UCSD-AML1 (cell line): ENCODE data around the gene TMEM109.
A peak's percentile ranks its signal among the peaks of the same experiment; 100 is the strongest.

Experiments
- DNase-seq: peaks from one replicate; lab custom pipeline; 2025; ENCODE audit not compliant: unreplicated experiment; lab: John Stamatoyannopoulos, UW

Gene TMEM109, protein sequence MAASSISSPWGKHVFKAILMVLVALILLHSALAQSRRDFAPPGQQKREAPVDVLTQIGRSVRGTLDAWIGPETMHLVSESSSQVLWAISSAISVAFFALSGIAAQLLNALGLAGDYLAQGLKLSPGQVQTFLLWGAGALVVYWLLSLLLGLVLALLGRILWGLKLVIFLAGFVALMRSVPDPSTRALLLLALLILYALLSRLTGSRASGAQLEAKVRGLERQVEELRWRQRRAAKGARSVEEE

DNA sequence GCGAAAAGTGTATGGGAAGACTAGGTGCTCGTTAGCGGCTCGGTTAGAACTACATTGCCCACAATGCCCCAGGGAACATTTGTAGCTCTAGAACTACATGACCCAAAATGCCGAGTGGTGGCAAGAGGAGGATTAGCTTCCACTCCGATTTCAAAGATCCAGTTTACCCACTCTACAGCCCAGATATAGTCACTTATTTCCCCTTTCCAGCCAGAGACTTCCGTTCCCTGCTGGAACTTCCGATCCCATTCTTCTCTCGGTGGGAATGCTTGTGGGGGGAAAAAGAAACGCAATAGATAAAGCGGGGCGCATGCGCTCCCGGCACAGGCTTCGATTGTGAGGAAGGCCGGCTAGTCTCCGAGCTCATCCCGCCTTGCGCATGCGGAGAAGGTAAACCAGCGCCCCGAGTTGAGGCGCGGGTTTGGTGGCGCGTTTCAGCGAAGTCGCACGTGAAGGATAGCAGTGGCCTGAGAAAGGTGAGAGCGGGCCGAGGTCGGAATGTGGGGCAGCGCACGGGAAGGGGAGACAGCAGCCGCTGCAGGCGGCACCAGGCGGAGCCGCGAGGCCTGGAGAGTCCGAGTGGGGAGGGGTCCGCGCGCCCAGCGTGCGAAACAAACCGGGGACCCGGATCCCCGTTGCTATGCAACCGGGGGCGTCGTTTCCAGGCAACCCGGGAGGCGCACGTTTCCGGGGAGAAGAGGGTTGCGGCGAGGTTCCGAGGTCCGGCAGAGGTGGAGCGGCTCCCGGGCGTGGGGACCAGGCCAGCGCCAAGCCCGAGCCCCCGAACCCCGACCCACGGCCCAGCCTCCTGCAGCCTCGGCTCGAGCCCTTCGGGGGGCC, at the start of gene TMEM109:
TMEM109 (plus strand) TSS at position 366 of the 840 bp plus-strand sequence. CDS start 5,536 bp downstream, outside the sequence.
- peak; percentile 86 for DNase-seq

DNA sequence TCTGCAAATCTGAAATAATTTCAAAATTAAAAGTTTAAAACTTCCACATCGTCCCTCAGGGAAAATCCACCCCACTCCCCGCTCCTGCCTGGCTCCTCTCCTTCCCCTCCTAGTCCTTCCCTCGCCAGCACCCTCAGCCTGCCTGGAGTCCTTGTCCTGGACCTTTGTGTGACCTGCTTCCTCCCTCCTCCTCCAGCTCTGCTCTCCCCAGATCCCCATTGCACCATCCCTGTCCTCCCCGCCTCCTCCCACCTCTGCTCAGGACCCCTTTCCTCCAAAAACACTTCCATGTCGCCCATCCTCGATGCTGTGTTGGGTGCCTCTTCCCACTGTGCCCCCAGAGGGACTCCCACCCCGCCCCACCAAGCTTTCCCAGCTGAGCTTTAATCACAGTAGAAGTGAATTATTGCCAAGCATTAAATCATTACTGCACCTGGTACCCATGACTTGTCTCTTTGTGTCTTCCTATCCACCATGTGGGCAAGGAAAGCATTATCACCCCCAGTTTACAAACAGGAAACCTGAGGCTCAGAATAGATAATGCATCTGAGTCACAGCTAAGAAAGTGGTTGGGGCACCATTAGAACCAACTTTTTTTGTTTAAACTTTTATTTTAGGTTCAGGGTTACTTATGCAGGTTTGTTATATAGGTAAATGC, 49.0 kb upstream of the TMEM109 start:
- DNase-seq = no peak

DNA sequence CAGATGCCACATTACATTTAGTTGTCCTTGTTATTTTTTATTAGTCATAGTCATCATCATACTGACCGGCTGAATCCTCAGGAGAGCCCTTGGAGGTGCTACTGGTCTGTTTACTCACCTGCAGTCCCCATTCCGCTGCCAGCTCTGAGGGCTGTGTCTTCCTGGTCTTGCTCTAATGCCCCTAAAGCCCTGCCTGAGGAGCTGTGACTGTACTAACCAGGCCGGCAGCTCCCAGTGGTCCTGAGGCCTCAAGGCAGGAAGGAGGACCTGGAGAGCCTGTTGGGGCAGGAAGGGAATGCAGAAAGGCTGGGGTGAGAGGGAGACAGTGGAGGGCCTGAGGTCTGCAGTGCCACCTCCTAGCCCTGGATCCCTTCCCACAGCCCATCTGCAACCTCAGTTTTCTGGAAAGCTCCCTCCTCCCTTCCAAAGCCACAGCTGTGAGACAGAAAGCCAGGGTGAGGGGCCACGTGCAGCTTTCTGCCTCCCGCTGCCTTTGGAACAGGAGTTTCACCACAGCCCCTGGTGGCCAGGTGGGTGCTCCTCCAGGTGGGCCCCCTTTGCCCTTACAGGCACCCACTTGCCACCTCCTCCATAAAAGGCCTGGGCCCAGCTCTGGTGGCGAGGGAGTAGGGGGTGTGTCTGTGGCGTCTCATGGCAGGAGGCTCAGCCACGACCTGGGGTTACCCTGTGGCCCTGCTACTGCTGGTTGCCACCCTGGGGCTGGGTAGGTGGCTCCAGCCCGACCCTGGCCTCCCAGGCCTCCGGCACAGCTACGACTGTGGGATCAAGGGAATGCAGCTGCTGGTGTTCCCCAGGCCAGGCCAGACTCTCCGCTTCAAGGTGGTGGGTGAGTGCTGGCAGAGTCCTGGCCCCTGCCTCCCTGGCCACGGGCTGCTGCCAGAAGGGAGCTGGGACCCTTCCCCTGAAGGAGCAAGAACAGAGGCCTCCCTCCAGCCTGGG, 46.8 kb upstream of the TMEM109 start, which contains the start of gene ZP1:
ZP1 (plus strand) TSS at position 632 of the 960 bp plus-strand sequence; CDS start at position 652, 20 bp downstream.
- no peak for DNase-seq

DNA sequence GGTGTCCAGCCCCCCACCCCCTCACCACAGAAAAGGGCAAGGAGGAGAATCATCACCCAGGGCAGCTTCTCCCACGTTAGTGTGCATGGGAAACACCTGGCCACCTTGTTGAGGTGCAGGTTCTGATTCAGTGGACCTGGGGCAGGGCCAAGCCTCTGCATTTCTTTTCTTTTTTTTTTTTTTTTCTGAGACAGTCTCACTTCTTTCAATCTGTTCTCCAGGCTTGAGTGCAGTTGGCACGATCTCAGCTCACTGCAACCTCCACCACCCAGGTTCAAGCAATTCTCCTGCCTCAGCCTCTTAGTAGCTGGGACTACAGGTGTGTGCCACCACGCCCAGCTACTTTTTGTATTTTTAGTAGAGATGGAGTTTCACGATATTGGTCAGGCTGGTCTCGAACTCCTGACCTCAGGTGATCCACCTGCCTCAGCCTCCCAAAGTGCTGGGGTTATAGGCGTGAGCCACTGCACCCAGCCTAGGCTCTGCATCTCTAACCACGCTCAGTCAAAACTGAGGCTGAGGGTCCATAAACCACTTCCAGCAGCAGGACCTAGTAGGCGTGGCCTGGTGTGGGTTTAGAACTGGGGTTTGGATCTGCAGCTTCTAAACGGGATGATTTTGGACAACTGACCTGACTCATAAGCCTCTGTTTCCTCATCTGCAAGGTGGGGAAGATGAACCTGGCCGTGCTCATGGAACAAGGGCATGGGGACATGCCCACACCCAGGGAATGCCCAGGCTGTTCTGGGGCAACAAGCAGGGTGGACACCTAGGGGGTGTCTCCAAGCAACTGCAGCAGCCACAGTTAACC, 45.9 kb upstream of the TMEM109 start:
- DNase-seq = no peak

DNA sequence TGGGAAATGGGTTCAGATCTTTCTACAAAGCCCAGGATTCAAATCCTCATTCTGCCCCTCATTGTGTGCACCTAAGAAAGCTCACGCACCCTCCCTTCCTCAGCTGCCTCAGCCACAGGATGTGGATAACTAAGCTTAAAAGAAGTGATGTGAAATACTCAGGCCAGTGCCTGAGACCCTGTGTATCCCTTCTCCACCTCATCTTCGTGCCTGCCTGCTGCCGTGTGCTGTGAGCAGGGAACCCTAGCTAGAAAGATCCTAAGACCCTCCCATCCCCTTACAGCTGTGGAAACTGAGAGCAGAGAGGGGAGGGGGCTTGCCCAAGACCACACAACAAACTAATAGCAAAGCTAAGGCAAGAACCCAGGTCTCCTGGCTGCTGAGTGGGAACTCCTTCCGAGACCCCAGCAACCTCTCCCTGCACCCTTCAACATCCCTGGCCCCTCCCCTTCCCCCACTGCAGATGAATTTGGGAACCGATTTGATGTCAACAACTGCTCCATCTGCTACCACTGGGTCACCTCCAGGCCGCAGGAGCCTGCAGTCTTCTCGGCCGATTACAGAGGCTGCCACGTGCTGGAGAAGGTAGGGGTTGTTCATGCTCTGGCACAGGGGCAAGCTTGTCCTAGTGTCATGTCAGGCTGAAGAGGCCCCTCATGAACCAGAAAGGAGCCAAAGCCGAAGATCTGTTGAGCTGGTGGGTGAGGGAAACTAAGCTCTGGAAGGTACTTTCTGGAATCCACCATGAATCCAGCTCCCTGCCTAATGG, 45.1 kb upstream of the TMEM109 start:
- DNase-seq = no peak

DNA sequence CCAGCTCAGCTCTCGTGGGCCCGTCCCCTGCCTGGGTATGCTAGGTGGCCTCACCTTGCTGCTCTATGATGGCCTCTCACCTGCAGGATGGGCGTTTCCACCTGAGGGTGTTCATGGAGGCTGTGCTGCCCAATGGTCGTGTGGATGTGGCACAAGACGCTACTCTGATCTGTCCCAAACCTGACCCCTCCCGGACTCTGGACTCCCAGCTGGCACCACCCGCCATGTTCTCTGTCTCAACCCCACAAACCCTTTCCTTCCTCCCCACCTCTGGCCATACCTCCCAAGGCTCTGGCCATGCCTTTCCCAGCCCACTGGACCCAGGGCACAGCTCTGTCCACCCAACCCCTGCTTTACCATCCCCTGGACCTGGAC, 44.5 kb upstream of the TMEM109 start:
- DNase-seq = no peak

DNA sequence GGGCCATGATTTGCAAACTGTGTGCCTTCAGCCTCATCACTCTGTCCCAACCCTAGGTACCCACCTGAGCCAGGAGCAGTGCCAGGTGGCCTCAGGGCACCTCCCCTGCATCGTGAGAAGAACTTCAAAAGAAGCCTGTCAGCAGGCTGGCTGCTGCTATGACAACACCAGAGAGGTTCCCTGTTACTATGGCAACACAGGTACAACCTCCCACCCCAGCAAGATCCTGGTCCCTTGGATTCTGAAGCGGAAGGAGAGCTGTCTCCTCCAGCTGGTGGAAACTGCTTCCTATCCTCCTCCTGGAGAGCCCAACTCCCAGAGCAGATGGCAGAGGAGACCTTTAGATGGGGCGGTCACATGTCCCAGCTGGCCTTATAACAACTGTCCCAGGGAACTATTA, 43.7 kb upstream of the TMEM109 start:
- no peak for DNase-seq

DNA sequence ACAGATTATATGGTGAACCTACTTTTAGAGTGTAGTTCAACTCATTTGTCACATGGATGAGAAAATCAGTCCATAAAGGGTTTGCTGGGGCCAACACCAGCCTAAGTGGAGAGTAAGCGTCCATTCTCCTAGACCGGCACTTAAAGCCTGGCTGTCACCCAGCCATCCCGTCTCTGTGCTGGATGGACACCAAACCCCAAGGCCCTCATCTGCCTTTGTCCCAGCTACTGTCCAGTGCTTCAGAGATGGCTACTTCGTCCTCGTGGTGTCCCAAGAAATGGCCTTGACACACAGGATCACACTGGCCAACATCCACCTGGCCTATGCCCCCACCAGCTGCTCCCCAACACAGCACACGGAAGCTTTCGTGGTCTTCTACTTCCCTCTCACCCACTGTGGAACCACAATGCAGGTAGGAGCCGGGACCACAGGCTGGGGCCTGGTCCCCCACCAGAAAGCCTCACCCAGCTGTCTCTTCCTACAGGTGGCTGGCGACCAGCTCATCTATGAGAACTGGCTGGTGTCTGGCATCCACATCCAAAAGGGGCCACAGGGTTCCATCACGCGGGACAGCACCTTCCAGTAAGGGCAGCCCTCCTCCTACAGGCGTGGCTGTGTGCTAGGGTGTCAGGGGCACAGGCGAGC, 43.1 kb upstream of the TMEM109 start:
- DNase-seq = no peak

DNA sequence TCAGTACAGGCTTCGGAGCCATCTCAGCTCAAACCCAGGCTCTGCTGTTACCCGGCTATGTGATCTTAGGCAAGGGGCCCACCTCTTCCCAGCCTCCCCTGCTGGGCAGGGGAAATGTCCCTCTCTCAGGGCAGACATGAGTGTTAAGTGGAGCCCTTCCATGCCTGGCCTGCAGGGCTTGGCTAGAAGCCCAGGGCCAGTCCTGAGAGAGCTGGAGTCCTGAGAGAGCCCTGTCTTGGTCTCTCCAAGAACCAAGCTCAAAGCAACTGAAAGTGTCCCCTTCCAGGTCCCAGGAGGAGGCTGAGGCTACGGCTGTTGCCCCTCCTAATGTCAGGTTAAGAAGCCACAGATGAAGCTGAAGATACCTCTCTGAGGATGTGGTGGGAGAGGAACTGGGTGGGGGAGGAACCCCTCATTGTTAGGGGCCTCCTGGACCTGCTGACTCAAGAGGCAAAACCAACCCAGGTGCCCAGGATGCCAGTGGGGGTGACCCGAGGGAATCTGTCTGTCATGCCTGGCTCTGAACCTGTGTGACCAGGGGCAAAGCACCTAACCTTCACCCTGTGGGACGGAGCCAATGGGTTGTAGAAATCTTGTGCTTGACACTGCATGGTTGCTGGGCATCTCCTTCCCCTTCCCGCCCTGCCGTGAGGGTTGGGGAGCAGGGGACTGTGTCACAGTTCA, 42.4 kb upstream of the TMEM109 start:
- no peak for DNase-seq

DNA sequence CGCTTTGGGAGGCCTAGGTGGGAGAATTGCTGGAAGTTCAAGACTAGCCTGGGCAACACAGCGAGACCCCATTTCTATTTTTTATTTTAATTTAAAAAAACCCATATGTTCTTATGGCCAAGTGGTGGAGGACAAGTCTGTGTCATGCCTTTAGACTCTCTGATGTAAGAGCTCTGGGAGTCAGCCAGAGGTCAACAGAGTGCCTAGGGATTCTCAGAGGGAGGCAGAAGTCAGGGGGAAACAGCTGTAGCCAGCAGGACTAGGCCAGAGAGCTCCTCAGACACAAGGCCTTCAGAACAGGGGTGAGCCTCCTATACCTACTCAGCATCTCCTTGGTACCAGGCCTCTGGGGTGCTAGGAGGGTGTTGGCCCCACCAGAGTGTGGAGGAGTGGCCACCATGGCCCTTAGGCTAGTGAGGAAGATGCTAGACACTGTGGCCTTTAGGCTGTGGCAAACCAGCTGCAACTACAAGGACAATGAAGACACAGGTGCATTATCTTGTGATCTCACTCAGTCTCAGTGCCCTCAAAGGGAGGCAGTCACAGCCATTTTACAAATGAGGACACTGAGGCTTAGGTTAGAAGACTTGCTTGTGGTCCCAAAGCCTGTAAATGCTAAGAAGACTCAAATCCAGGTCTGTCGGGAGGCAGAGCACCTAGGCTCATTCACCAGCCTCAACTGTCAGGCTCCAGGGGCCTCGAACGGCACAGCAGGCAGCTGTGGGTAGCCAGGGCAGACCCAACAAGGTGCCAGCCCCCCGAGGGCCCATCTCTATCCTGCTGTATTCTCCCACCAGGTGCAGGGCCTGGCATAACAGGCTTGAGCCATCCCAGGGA, 41.6 kb upstream of the TMEM109 start:
- DNase-seq = no peak

DNA sequence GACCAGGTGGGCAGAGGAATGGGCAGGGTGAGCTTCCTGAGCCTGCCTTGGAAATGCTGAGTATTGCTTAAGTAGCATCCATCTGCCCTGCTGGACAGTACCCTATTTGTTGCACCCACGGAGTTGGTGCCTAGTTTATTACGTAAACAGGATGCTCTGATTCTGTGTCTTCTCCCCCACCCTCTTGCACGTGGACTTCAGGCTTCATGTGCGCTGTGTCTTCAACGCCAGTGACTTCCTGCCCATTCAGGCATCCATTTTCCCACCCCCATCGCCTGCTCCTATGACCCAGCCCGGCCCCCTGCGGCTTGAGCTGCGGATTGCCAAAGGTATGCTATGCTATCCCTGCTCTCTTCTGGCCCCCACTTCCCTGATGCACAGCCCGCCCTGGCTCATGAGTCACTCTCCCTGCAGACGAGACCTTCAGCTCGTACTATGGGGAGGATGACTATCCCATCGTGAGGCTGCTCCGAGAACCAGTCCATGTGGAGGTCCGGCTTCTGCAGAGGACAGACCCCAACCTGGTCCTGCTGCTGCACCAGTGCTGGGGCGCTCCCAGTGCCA, 40.9 kb upstream of the TMEM109 start:
- no peak for DNase-seq

DNA sequence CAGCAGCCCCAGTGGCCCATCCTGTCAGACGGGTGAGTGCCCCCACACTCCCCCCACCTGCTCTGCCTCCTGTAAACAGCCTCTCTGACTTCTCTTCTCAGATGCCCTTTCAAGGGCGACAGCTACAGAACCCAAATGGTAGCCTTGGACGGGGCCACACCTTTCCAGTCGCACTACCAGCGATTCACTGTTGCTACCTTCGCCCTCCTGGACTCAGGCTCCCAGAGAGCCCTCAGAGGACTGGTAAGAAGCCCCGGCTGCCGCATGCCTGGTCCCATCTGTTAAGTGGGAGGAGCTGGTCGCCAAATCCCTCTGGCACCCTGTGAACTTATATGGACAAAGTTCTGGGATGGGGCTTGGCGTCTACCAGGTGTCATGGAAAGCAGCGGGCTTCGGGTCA, 40.4 kb upstream of the TMEM109 start:
- no peak for DNase-seq

DNA sequence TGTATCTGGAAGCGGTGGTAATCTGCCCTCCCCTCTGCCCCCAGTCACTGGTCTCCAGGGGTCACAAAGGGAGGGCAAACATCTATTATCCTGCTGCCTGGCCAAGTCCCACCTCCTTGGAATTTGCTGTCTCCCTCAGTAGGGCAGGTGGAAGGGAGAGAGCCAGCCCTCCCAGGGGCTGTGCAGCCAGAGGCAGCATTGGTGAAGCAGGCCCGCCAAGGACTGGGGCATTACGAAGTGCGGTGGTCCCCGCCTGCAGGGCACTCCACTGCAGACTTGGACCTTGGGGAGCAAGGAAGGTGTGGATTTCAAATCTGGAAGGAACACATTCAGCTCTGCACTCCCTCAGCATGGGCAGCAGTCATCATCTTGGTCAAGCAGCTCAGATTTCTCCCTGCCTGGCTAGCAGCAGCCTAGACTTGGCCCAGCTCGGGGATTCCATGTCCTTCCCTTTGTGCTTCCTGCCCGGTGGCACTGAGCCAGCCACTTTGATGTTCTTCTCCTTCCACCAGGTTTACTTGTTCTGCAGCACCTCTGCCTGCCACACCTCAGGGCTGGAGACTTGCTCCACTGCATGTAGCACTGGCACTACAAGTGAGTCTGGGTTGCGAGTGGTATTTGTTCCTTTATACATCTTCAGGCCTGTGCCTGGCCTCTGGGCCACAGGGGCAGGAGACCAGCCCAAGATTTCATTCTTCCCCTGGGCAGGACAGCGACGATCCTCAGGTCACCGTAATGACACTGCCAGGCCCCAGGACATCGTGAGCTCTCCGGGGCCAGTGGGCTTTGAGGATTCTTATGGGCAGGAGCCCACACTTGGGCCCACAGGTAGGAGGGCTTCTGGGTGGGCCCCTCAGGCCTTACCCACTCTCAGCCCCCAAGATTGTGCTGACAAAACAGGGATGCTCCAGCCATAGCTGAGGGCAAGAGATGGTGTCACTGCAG, 39.3 kb upstream of the TMEM109 start:
- DNase-seq = no peak

DNA sequence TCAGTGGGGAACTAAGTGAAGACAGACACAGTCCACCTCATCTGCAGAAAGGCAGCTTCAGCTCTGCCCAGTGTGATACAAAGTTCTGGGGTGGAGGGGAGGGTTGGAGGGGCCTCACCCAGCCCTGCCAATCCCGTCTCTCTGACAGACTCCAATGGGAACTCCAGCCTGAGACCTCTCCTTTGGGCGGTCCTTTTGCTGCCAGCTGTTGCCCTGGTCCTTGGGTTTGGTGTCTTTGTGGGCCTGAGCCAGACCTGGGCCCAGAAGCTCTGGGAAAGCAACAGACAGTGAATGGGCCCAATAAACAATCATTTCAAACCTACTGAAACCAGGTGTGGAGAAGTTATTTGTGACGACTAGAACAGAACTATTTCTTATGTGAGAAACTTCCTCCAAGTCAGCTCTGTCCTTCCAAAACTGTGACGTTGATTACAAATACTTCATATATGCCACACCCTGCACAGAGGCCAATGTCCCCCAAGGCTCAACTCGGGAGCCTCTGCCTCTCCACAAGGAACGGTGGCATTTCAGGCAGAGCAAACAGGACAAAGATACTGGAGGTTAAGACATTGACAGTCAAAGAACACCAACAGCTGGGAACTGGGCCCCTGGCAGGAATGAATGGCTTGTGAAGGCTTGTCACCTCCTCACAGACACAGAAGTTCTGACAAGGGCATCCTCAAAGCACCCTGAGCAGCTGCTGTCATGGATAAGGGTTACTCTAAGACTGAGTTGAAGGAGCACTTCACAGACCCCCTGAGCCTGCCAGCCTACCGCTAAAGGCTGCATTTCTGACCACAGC, 38.4 kb upstream of the TMEM109 start:
- no peak for DNase-seq

DNA sequence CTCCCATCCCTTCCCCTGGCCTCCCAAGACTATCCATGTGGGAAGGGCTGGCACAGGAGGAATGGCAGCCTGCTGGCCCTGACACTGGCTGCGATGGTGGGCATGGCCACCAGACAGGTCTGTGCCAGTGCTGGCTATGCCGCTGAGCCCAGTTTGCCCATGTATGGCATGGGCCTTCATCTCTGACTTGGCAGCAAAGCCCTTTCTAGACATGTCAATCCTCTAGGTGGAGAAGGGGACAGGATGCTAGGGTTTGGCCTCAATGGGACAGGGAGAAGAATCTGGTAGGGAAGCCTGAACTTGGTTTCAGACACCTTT, 37.8 kb upstream of the TMEM109 start:
- no peak for DNase-seq
